ENCODE data around the gene ACOT6.

DNA sequence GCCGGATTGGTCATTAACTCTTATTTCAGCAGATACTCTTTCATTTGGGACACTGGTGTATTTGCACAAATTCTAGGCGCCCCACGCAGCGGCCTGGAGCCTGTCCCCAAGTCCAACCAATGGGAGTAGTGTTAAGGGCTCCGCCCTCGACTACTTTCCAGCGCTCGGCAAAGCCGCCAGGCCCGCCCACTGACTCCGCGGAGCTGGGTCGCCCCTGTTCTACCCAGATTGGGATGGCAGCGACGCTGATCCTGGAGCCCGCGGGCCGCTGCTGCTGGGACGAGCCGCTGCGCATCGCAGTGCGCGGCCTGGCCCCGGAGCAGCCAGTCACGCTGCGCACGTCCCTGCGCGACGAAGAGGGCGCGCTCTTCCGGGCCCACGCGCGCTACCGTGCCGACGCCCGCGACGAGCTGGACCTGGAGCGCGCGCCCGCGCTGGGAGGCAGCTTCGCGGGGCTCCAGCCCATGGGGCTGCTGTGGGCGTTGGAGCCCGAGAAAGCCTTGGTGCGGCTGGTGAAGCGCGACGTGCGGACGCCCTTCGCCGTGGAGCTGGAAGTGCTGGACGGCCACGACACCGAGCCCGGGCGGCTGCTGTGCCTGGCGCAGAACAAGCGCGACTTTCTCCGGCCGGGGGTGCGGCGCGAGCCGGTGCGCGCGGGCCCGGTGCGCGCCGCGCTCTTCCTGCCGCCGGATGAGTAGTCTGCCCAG is at the start of gene ACOT6:
- TF ChIP-seq RFX5 (IDR thresholded peaks at IDR 0.05) (no peak), EHF (CRISPR knock-in tag; IDR thresholded peaks at IDR 0.05) (no peak), RCOR1 (IDR thresholded peaks at IDR 0.05; ENCODE audit: low read depth, low read length) (no peak)

All from A549 (cell line).